T-helper 2 cell treated with Interferon-gamma antibody and Interleukin-4, amounts not matched to agents 100 ng/mL and 5 ng/mL, for 36 hours (primary cell): ENCODE results near the gene RNF144B. TPM values are rescaled to one million over a fixed set of nuclear protein-coding genes. Genes with fewer than 3 reads are reported as not detected.
"Not testable (repeated sequence)": the region's sequence is repeated elsewhere in the genome, so short reads cannot be mapped to it uniquely, and the experiment has no call there.

Experiments
- intact Hi-C: fragments of 100-400 bp; cut with micrococcal nuclease; formaldehyde crosslinking; loops from one replicate; pipeline ENCODE4 v1.15.1; 2023
- total RNA-seq: library from RNA; stranded (reverse); gene quantifications from 2 replicates; pipeline ENCODE4 v1.2.3, GENCODE V29; 2022

Gene RNF144B
- total RNA-seq, 1 donor from 2014 or later = 2.1 TPM

- intact Hi-C loops = no loop called here
These were observed 54.3 kb downstream of the RNF144B start for GRCh38 chr6:18441251-18441979.

GRCh38 chr6:18444111-18444510 is 57.0 kb downstream of the RNF144B start:
- intact Hi-C loops = no loop called here

GRCh38 chr6:18445228-18445627 is 58.1 kb downstream of the RNF144B start:
- intact Hi-C loops = no loop called here

GRCh38 chr6:18446771-18447170 is 59.6 kb downstream of the RNF144B start:
- intact Hi-C loops = no loop called here

- intact Hi-C loops = no loop called here
These were observed 60.4 kb downstream of the RNF144B start for GRCh38 chr6:18447552-18447951.

- intact Hi-C loops = no loop called here
These were observed 64.6 kb downstream of the RNF144B start for GRCh38 chr6:18451756-18452155.

GRCh38 chr6:18454446-18454845 is 67.3 kb downstream of the RNF144B start:
- intact Hi-C loops = no loop called here

- intact Hi-C loops = no loop called here
These were observed 70.1 kb downstream of the RNF144B start for GRCh38 chr6:18457065-18457737.

GRCh38 chr6:18458086-18458485 is 70.9 kb downstream of the RNF144B start:
- intact Hi-C loops = not testable (repeated sequence)

- intact Hi-C loops = no loop called here
These were observed 76.3 kb downstream of the RNF144B start for GRCh38 chr6:18463429-18463828.

- intact Hi-C loops = no loop called here
These were observed 77.0 kb downstream of the RNF144B start for GRCh38 chr6:18464176-18464575.

GRCh38 chr6:18465410-18466154 is 78.4 kb downstream of the RNF144B start:
- intact Hi-C loops = no loop called here

- intact Hi-C loops = no loop called here
These were observed 80.8 kb downstream of the RNF144B start for GRCh38 chr6:18467741-18468502.

GRCh38 chr6:18468503-18468843 is 81.3 kb downstream of the RNF144B start:
- intact Hi-C loops = no loop called here

- intact Hi-C loops = no loop called here
These were observed 82.4 kb downstream of the RNF144B start for GRCh38 chr6:18469536-18469935.

GRCh38 chr6:18471232-18471964 is 84.2 kb downstream of the RNF144B start:
- intact Hi-C loops = no loop called here

GRCh38 chr6:18472941-18473340 is 85.8 kb downstream of the RNF144B start:
- intact Hi-C loops = no loop called here

- intact Hi-C loops = no loop called here
These were observed 86.6 kb downstream of the RNF144B start for GRCh38 chr6:18473755-18474154.

GRCh38 chr6:18477301-18477941 is 90.3 kb downstream of the RNF144B start:
- intact Hi-C loops = no loop called here

GRCh38 chr6:18478610-18479009 is 91.5 kb downstream of the RNF144B start:
- intact Hi-C loops = no loop called here
